ENCODE data around the gene TMCC2. TPM values are rescaled to one million over a fixed set of nuclear protein-coding genes. Genes with fewer than 3 reads are reported as not detected.

TMCC2 gene
- total RNA-seq, 4 donors from 2014 or later, result 0.33 to 2.1 (median 1.1) TPM

DNA sequence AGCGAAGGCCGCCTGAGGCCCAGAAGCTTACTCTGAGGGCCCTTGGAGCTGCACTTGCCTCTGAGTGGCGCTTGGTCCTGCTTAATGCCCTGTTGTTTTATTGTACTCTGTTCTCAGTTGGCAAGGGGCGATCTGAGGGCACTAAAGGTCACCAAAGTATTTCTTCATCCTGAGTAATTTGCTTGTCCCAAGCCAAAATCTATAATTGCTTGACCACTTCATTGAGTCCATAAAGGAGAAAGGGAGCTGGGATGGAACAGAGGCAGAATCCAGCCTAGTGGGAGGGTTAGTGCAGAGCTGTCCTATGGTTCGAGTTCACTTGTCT lies 94.2 kb downstream of the TMCC2 start:
- TF ChIP-seq, protein P1, sequence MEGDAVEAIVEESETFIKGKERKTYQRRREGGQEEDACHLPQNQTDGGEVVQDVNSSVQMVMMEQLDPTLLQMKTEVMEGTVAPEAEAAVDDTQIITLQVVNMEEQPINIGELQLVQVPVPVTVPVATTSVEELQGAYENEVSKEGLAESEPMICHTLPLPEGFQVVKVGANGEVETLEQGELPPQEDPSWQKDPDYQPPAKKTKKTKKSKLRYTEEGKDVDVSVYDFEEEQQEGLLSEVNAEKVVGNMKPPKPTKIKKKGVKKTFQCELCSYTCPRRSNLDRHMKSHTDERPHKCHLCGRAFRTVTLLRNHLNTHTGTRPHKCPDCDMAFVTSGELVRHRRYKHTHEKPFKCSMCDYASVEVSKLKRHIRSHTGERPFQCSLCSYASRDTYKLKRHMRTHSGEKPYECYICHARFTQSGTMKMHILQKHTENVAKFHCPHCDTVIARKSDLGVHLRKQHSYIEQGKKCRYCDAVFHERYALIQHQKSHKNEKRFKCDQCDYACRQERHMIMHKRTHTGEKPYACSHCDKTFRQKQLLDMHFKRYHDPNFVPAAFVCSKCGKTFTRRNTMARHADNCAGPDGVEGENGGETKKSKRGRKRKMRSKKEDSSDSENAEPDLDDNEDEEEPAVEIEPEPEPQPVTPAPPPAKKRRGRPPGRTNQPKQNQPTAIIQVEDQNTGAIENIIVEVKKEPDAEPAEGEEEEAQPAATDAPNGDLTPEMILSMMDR (IDR thresholded peaks at IDR 0.05; ENCODE audit: low read depth), result no peak

Other genes with a start within 250 kb of the TMCC2 start
- under 1 TPM in 1 of 4 donors, not detected in 3; 0.19 TPM for gene CNTN2, start 184.7 kb upstream of the TMCC2 start, total RNA-seq
- 1 to 10 TPM; 2.4 to 3.1 (median 2.8) TPM for gene TMEM81, start 143.5 kb upstream of the TMCC2 start, total RNA-seq
- 10 to 100 TPM; 13.8 to 25.5 (median 14.6) TPM for gene RBBP5, start 106.0 kb upstream of the TMCC2 start, total RNA-seq
- gene DSTYK, start 16.2 kb upstream of the TMCC2 start, total RNA-seq, result 10 to 100 TPM in 3 of 4 donors, 1 to 10 TPM in 1; 7.2 to 12.3 (median 11.0) TPM
- gene NUAK2, start 93.8 kb downstream of the TMCC2 start, total RNA-seq, result 1 to 10 TPM in 3 of 4 donors, under 1 TPM in 1; 0.16 to 1.7 (median 1.3) TPM
- not detected for gene KLHDC8A, start 129.0 kb downstream of the TMCC2 start, total RNA-seq
- gene LEMD1, start 194.1 kb downstream of the TMCC2 start, total RNA-seq, result not detected
- gene BLACAT1, start 228.1 kb downstream of the TMCC2 start, total RNA-seq, result not detected

All from subcutaneous adipose tissue (tissue), 4 donors.